SH-SY5Y (cell line): ENCODE measurements around the gene CMC1.

Source experiments
- GATA2 ChIP-seq: IDR thresholded peaks from 2 replicates; pipeline ENCODE4 v1.6.1; 2011; ENCODE audit warnings: mild to moderate bottlenecking, low read depth, low read length
- GATA3 ChIP-seq: IDR thresholded peaks from 2 replicates; pipeline ENCODE4 v1.6.1; 2011; ENCODE audit warnings: low read depth, mild to moderate bottlenecking, low read length, moderate library complexity

DNA sequence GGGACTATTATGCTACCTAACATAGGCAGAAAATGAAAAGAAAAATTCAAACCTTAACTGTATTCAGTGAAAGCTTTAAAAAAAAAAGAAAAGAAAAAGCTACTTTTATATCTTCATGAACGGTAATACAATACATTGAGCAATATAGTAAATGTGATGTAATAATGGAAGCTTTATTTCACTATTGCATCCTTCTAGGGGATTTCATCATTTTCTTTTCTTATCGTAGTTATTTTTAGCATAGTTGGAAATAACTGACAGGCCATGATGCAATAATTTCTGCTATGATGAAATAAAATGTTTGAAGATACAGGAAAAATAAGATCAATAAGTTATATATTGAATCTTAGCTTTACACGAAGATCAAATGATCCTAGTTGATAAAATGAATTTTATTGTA, 66.8 kb downstream of the CMC1 start:
- TF ChIP-seq GATA2, result no peak
- TF ChIP-seq GATA3, result no peak
